GF-D8 (cell line): Measurements from ENCODE around the gene TNK2.
A peak's percentile ranks its signal among the peaks of the same experiment; 100 is the strongest.
"Not testable (repeated sequence)": the region's sequence is repeated elsewhere in the genome, so short reads cannot be mapped to it uniquely, and the experiment has no call there.

Source experiments
- DNase-seq: peaks from one replicate; lab custom pipeline; 2025; lab: John Stamatoyannopoulos, UW

Gene TNK2

GRCh38 chr3:195870442-195870841 lies 37.9 kb downstream of the TNK2 start:
- no peak for DNase-seq

- DNase-seq, result no peak
These were observed 38.8 kb downstream of the TNK2 start for GRCh38 chr3:195869413-195870001.

DNA sequence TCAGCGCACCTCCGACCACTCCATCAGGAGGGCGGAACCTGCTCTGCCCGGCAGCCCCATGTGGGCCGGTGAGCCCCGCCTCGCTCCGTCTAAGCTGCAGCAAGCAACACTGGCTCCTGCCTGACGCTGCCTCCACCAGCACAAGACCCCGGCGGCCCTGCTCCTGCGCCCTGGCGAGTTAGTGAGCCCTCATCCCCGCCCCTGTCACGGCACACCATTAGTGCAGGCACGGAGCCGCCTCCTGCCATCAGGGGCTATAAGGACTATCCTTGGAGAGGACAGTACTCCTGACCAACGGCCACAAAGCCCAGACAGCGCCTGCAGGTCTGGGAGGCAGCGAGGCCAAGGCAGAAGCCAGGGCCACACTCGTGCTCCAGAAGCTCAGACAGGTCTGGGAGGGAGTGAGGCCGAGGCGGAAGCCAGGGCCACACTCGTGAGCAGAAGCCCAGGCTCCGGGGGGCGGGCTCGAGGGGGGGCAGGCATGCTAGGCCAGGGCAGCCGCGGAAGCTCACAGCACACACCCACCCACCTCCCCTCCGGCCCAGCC lies 39.4 kb downstream of the TNK2 start:
- no peak for DNase-seq

GRCh38 chr3:195868336-195868865 lies 40.0 kb downstream of the TNK2 start:
- DNase-seq, result no peak

- no peak for DNase-seq
These were observed 40.6 kb downstream of the TNK2 start for GRCh38 chr3:195867631-195868335.

DNA sequence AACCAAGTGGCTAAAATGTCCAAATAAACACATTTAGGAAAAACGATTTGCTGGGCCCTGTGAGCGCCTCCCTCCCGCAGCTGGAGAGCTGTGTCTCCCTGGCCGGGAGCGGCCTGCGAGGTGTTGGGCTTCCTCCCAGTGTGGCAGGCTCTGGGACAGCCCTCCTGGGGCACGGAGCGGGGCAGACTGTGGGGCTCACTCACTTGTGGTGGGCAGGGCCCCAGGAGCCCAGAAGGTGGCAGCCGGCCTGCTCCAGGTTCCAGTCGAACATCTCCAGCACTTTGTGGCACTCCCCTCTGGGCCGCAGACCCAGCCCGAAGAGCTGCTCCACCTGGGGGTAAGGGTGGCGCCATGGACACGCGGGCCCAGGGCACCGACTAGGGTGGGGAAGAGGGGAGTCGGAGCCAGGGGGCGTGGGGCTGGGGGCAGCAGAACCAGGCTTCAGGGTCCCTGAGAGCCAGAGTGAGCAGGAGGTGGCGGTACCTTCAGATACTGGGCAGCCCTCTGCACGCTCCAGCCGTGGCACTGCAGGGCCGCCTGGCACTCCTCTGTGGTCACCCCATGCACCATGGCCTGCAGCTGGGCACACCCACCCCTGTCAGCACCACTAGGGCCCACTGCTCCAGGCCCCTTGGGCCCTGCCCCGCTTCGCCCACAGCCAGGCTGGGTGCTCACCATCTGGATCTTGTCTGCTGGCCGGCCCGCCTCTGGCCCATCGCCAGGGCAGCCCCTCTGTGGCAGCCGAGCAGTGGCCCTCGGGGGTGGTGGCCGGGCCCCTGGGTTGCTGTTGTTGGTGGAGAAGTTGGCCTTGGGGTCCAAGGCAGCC lies 41.5 kb downstream of the TNK2 start:
- no peak for DNase-seq

- DNase-seq, result no peak
These were observed 42.6 kb downstream of the TNK2 start for GRCh38 chr3:195865752-195866151.

- no peak for DNase-seq
These were observed 45.0 kb downstream of the TNK2 start for GRCh38 chr3:195863121-195864061.

GRCh38 chr3:195862318-195862717 lies 46.0 kb downstream of the TNK2 start:
- not testable (repeated sequence) for DNase-seq

- DNase-seq, result no peak
These were observed 47.9 kb downstream of the TNK2 start for GRCh38 chr3:195860456-195860855.

GRCh38 chr3:195859846-195860411 lies 48.4 kb downstream of the TNK2 start:
- no peak for DNase-seq

GRCh38 chr3:195859061-195859845 lies 49.1 kb downstream of the TNK2 start:
- no peak for DNase-seq

GRCh38 chr3:195856410-195857084 lies 51.8 kb downstream of the TNK2 start:
- DNase-seq, result peak; percentile 24

- no peak for DNase-seq
These were observed 52.6 kb downstream of the TNK2 start for GRCh38 chr3:195855471-195856409.

GRCh38 chr3:195854628-195855294 lies 53.6 kb downstream of the TNK2 start:
- DNase-seq, result no peak

- DNase-seq, result peak; percentile 27
These were observed 54.4 kb downstream of the TNK2 start for GRCh38 chr3:195853996-195854395.

GRCh38 chr3:195853036-195853435 lies 55.3 kb downstream of the TNK2 start:
- DNase-seq, result no peak
